ENCODE measurements around the gene DGLUCY.

DNA sequence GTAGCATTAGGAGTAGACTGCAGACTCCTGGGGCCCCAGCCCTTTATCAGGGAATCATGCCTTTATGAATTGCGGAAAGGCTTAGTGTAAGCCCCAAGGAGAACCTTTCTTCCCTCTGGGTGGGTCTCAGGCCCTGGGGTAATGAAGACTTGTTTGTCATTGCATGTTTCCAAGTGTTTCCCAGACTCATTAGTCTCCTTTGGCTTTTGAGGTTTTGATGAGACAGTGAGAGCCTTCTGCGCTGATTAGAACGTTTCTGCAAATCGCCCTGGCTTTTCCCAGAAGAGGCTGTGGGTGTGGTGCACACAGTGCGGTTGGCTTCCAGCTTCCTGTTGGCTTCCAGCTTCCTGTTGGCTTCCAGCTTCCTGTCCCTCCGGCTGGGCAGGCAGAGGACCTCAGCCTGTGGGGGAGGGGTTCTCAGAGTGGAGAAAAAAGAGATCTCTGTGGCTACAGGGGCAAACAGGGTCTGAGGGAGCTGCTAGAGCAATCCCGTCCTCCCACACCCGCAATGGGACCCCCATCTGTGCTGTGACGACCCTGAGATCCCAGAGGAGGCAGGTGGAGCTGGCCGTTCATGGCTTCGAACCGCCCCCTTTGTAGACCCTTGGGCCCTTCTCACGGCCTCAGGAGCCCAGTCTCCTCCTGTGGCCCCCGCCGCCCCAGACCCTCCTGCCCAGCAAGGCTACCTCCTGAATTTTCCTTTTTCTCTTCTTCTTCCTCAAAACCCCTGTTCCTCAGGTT is 88.5 kb downstream of the DGLUCY start:
- TF ChIP-seq CTCF (IDR thresholded peaks at IDR 0.05) (no peak), POLR2A (IDR thresholded peaks at IDR 0.05) (no peak)

Data from Peyer's patch (tissue), 4 donors.